Raji (cell line): ENCODE data around the gene AGAP2.

Source experiments
- POLR2A ChIP-seq: IDR thresholded peaks from 2 replicates; pipeline ENCODE4 v1.6.1; 2011; ENCODE audit warnings: low read depth, low read length, control low read depth; ENCODE audit not compliant: insufficient read depth

Gene AGAP2

GRCh38 chr12:57771873-57772428 lies 33.4 kb upstream of the AGAP2 start, which contains the start of gene METTL1:
TSS of gene METTL1 (minus strand) at chr12:57772105. CDS start at chr12:57772083, 22 bp downstream.
- peak; percentile 89 for TF ChIP-seq POLR2A

GRCh38 chr12:57771236-57771872 lies 32.8 kb upstream of the AGAP2 start:
- no peak for TF ChIP-seq POLR2A

GRCh38 chr12:57770734-57771133 lies 32.2 kb upstream of the AGAP2 start:
- no peak for TF ChIP-seq POLR2A

GRCh38 chr12:57769594-57769993 lies 31.1 kb upstream of the AGAP2 start:
- TF ChIP-seq POLR2A: no peak

GRCh38 chr12:57767876-57768275 lies 29.3 kb upstream of the AGAP2 start:
- TF ChIP-seq POLR2A: no peak

GRCh38 chr12:57767305-57767698 lies 28.8 kb upstream of the AGAP2 start:
- no peak for TF ChIP-seq POLR2A

- no peak for TF ChIP-seq POLR2A
Measured at GRCh38 chr12:57766464-57767304, 28.1 kb upstream of the AGAP2 start, which contains the start of gene CYP27B1. TSS of gene CYP27B1 (minus strand) at chr12:57767078. CDS start at chr12:57767041, 37 bp downstream.

- no peak for TF ChIP-seq POLR2A
Measured at GRCh38 chr12:57765698-57766463, 27.3 kb upstream of the AGAP2 start.

GRCh38 chr12:57765003-57765697 lies 26.6 kb upstream of the AGAP2 start:
- TF ChIP-seq POLR2A: no peak

GRCh38 chr12:57764662-57765002 lies 26.1 kb upstream of the AGAP2 start:
- TF ChIP-seq POLR2A: no peak

GRCh38 chr12:57763881-57764661 lies 25.5 kb upstream of the AGAP2 start:
- TF ChIP-seq POLR2A: no peak

- no peak for TF ChIP-seq POLR2A
Measured at GRCh38 chr12:57762463-57762862, 23.9 kb upstream of the AGAP2 start.

GRCh38 chr12:57761391-57761998 lies 23.0 kb upstream of the AGAP2 start:
- no peak for TF ChIP-seq POLR2A

- no peak for TF ChIP-seq POLR2A
Measured at GRCh38 chr12:57760347-57760982, 21.9 kb upstream of the AGAP2 start.
